H9 (cell line): ENCODE results near the gene ARHGAP31. TPM values are rescaled to one million over a fixed set of nuclear protein-coding genes. Genes with fewer than 3 reads are reported as not detected.

ENCODE experiments used
- DNase-seq: peaks from one replicate; pipeline ENCODE4 v3.0.0-alpha.2; 2017
- H2AFZ ChIP-seq: one replicate; pipeline ENCODE4 v1.6.1; 2013; ENCODE audit warnings: mild to moderate bottlenecking, low read length, control low read depth, moderate library complexity
- H2AK5ac ChIP-seq: 2 replicates; pipeline ENCODE4 v1.6.1; 2013; ENCODE audit warnings: low read length, control low read depth, mixed read lengths; ENCODE audit not compliant: insufficient read length
- H2BK120ac ChIP-seq: one replicate; pipeline ENCODE4 v1.6.1; 2013; ENCODE audit warnings: low read depth, mild to moderate bottlenecking, low read length, control low read depth, inconsistent platforms; ENCODE audit not compliant: poor library complexity, severe bottlenecking
- H2BK12ac ChIP-seq: 2 replicates; pipeline ENCODE4 v1.6.1; 2013; ENCODE audit warnings: low read length, control low read depth, mixed read lengths, low read depth; ENCODE audit not compliant: insufficient read length
- H2BK15ac ChIP-seq: 2 replicates; pipeline ENCODE4 v1.6.1; 2013; ENCODE audit warnings: low read depth, low read length, control low read depth
- H2BK20ac ChIP-seq: one replicate; pipeline ENCODE4 v1.6.1; 2013; ENCODE audit warnings: low read depth, mild to moderate bottlenecking, low read length, control low read depth, inconsistent platforms; ENCODE audit not compliant: poor library complexity, severe bottlenecking
- H2BK5ac ChIP-seq: 2 replicates; pipeline ENCODE4 v1.6.1; 2013; ENCODE audit warnings: low read length, control low read depth, mixed read lengths; ENCODE audit not compliant: insufficient read length
- H3K14ac ChIP-seq: 2 replicates; pipeline ENCODE4 v1.6.1; 2013; ENCODE audit warnings: low read length, control low read depth; ENCODE audit not compliant: insufficient read depth
- H3K18ac ChIP-seq: 2 replicates; pipeline ENCODE4 v1.6.1; 2013; ENCODE audit warnings: low read depth, mild to moderate bottlenecking, mixed read lengths, low read length, control low read depth; ENCODE audit not compliant: insufficient read length
- H3K23ac ChIP-seq: 2 replicates; pipeline ENCODE4 v1.6.1; 2013; ENCODE audit warnings: low read length, control low read depth, mixed read lengths, low read depth; ENCODE audit not compliant: insufficient read length
- H3K23me2 ChIP-seq: 2 replicates; pipeline ENCODE4 v1.6.1; 2013; ENCODE audit warnings: low read depth, mild to moderate bottlenecking, mixed read lengths, low read length, control low read depth; ENCODE audit not compliant: insufficient read length, poor library complexity, severe bottlenecking
- H3K27ac ChIP-seq: 2 replicates; pipeline ENCODE4 v1.5.1; 2013; ENCODE audit warnings: low read length, control low read depth, mixed read lengths, low read depth; ENCODE audit not compliant: insufficient read length
- H3K27me3 ChIP-seq: 2 replicates; pipeline ENCODE4 v1.6.1; 2013; ENCODE audit warnings: low read length, control low read depth, inconsistent platforms; ENCODE audit not compliant: insufficient read depth
- H3K4ac ChIP-seq: 2 replicates; pipeline ENCODE4 v1.6.1; 2013; ENCODE audit warnings: low read depth, mild to moderate bottlenecking, control low read depth, inconsistent platforms, low read length, moderate library complexity
- H3K4me1 ChIP-seq: 2 replicates; pipeline ENCODE4 v1.6.1; 2013; ENCODE audit warnings: low read length, control low read depth, inconsistent platforms; ENCODE audit not compliant: insufficient read depth
- H3K4me2 ChIP-seq: 2 replicates; pipeline ENCODE4 v1.6.1; 2013; ENCODE audit warnings: low read length, control low read depth, mixed read lengths; ENCODE audit not compliant: insufficient read length, insufficient read depth
- H3K56ac ChIP-seq: 2 replicates; pipeline ENCODE4 v1.6.1; 2013; ENCODE audit warnings: low read depth, mild to moderate bottlenecking, mixed read lengths, low read length, control low read depth; ENCODE audit not compliant: insufficient read length
- H3K79me1 ChIP-seq: 2 replicates; pipeline ENCODE4 v1.6.1; 2013; ENCODE audit warnings: low read depth, mild to moderate bottlenecking, moderate library complexity, low read length, control low read depth, inconsistent platforms; ENCODE audit not compliant: insufficient read depth, poor library complexity, severe bottlenecking
- H3K79me2 ChIP-seq: 2 replicates; pipeline ENCODE4 v1.6.1; 2013; ENCODE audit warnings: low read length, control low read depth, inconsistent platforms; ENCODE audit not compliant: insufficient read depth
- H3K9ac ChIP-seq: 2 replicates; pipeline ENCODE4 v1.6.1; 2013; ENCODE audit warnings: low read length, control low read depth, mixed read lengths; ENCODE audit not compliant: insufficient read length; ENCODE audit errors: extremely low read depth
- H3K9me3 ChIP-seq: one replicate; pipeline ENCODE4 v1.6.1; 2013; ENCODE audit warnings: low read depth, low read length, inconsistent platforms; ENCODE audit not compliant: control insufficient read depth
- H3T11ph ChIP-seq: one replicate; pipeline ENCODE4 v1.6.1; 2013; ENCODE audit warnings: mild to moderate bottlenecking, low read length, control low read depth, inconsistent platforms
- H4K20me1 ChIP-seq: one replicate; pipeline ENCODE4 v1.6.1; 2013; ENCODE audit not compliant: control insufficient read depth, insufficient read length, insufficient read depth
- H4K5ac ChIP-seq: 2 replicates; pipeline ENCODE4 v1.6.1; 2013; ENCODE audit warnings: low read depth, mild to moderate bottlenecking, mixed read lengths, low read length, control low read depth; ENCODE audit not compliant: insufficient read length
- H4K8ac ChIP-seq: replicated peaks from 2 replicates; pipeline ENCODE4 v1.6.1; 2013; ENCODE audit warnings: low read length, control low read depth, mixed read lengths, low read depth; ENCODE audit not compliant: insufficient read length
- H4K91ac ChIP-seq: 2 replicates; pipeline ENCODE4 v1.6.1; 2013; ENCODE audit warnings: low read depth, mild to moderate bottlenecking, moderate library complexity, mixed read lengths, low read length, control low read depth; ENCODE audit not compliant: insufficient read length
- H3K27ac Mint-ChIP-seq, 3 experiments: 2 replicates in 2 of 3; 3 replicates in 1 of 3; pipeline ENCODE4 v1.8.0; 2020 to 2021; ENCODE audit warnings: mixed read lengths in 3 of 3, mild to moderate bottlenecking in 1 of 3, moderate library complexity in 1 of 3
- H3K27me3 Mint-ChIP-seq: 2 replicates; pipeline ENCODE4 v1.8.0; 2021; ENCODE audit warnings: low read depth, mild to moderate bottlenecking, moderate library complexity, mixed read lengths
- H3K36me3 Mint-ChIP-seq, 3 experiments: 2 replicates in 2 of 3; 3 replicates in 1 of 3; pipeline ENCODE4 v1.8.0; 2020 to 2021; ENCODE audit warnings: low read depth in 3 of 3, mixed read lengths in 3 of 3; ENCODE audit not compliant: insufficient read depth in 1 of 3
- H3K4me1 Mint-ChIP-seq, 2 experiments: 2 replicates each; pipeline ENCODE4 v1.8.0; 2020; ENCODE audit warnings: mixed read lengths in 2 of 2
- H3K4me3 Mint-ChIP-seq, 2 experiments: 2 replicates in 1 of 2; 3 replicates in 1 of 2; pipeline ENCODE4 v1.8.0; 2020 to 2021; ENCODE audit warnings: mild to moderate bottlenecking in 2 of 2, mixed read lengths in 2 of 2, moderate library complexity in 1 of 2
- H3K9me3 Mint-ChIP-seq, 2 experiments: 2 replicates in 1 of 2; 3 replicates in 1 of 2; pipeline ENCODE4 v1.8.0; 2020; ENCODE audit warnings: mild to moderate bottlenecking in 2 of 2, mixed read lengths in 2 of 2, moderate library complexity in 1 of 2
- WGBS: extraction: QIAGEN DNeasy Blood & Tissue Kit; methylation state at CpG from one replicate; pipeline ENCODE4 v1.1.7; 2013; ENCODE audit warnings: missing lambda C conversion rate, low lambda C conversion rate, mixed read lengths; ENCODE audit not compliant: insufficient read length; ENCODE audit errors: extremely low coverage; 5-methylcytosine and 5-hydroxymethylcytosine counted together
- total RNA-seq: library from RNA; stranded (reverse); gene quantifications from 2 replicates; pipeline ENCODE4 v1.2.1, GENCODE V29; 2021
- TF ChIP-seq, protein P1 (sequence below): fragments of 200-600 bp; sonication (generic); conservative IDR thresholded peaks from 3 replicates; pipeline ENCODE4 v1.8.0; 2021; ENCODE audit warnings: antibody characterized with exemption, mild to moderate bottlenecking

The ARHGAP31 gene
- total RNA-seq, 1 experiment from 2014 or later = 2.2 TPM

GRCh38 chr3:119292666-119293065, 1.5 kb upstream of the ARHGAP31 start:
- H3K4me2 ChIP-seq = no peak overlapping the region
- H3K27ac Mint-ChIP-seq = no peak overlapping the region

More at GRCh38 chr3:119292666-119293065, 1.5 kb upstream of the ARHGAP31 start:
- Histone ChIP-seq H3T11ph (no peak overlapping the region), H3K27ac (no peak overlapping the region), H4K20me1 (no peaks in the 10 kb centered on the region), H4K8ac (no peak overlapping the region), H3K14ac (no peak overlapping the region), H2BK15ac (no peak overlapping the region), H3K56ac (no peak overlapping the region), H4K5ac (no peak overlapping the region), H2BK120ac (no peak overlapping the region), H3K4ac (no peak overlapping the region), H2AK5ac (no peak overlapping the region), H3K27me3 (no peaks in the 10 kb centered on the region), H2BK5ac (no peak overlapping the region), H4K91ac (no peak overlapping the region), H2BK20ac (no peak overlapping the region), H3K79me1 (no peaks in the 10 kb centered on the region), H2AFZ (no peak overlapping the region), H3K18ac (no peak overlapping the region), H3K79me2 (no peaks in the 10 kb centered on the region), H3K9ac (no peak overlapping the region), H3K9me3 (no peaks in the 10 kb centered on the region), H3K23me2 (peaks cover 15% of the 10 kb centered on the region), H3K23ac (no peak overlapping the region), H3K4me1 (0 out of 2 replicates have a peak, but pooled peaks cover 3% of the 10 kb centered on the region), H2BK12ac (no peak overlapping the region)
- WGBS = no CpG with 5 or more reads among the region's 4 CpGs
- DNase-seq = no peak
- Mint-ChIP-seq H3K36me3 (peaks cover 0 to 2% (median 0%) of the 10 kb centered on the region in 3 experiments; a peak in 2 of 7 replicates), H3K27me3 (peaks cover 56% of the 10 kb centered on the region), H3K4me1 (peaks cover 21 to 22% of the 10 kb centered on the region in 2 experiments), H3K4me3 (peak overlapping the region; percentile 1 to 16; a peak in 2 of 5 replicates), H3K9me3 (peaks cover 0 to 2% of the 10 kb centered on the region in 2 experiments; a peak in 3 of 5 replicates)
- TF ChIP-seq, protein P1, sequence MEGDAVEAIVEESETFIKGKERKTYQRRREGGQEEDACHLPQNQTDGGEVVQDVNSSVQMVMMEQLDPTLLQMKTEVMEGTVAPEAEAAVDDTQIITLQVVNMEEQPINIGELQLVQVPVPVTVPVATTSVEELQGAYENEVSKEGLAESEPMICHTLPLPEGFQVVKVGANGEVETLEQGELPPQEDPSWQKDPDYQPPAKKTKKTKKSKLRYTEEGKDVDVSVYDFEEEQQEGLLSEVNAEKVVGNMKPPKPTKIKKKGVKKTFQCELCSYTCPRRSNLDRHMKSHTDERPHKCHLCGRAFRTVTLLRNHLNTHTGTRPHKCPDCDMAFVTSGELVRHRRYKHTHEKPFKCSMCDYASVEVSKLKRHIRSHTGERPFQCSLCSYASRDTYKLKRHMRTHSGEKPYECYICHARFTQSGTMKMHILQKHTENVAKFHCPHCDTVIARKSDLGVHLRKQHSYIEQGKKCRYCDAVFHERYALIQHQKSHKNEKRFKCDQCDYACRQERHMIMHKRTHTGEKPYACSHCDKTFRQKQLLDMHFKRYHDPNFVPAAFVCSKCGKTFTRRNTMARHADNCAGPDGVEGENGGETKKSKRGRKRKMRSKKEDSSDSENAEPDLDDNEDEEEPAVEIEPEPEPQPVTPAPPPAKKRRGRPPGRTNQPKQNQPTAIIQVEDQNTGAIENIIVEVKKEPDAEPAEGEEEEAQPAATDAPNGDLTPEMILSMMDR = no peak
